ENCODE data around the gene COX7A1. TPM values are rescaled to one million over a fixed set of nuclear protein-coding genes. Genes with fewer than 3 reads are reported as not detected.
A peak's percentile ranks its signal among the peaks of the same experiment; 100 is the strongest.

COX7A1 gene
- total and polyA plus RNA-seq, 10 donors: 6.3 to 40.9 (median 23.4) TPM

GRCh38 chr19:36113894-36114720 is 38.1 kb downstream of the COX7A1 start:
- Histone ChIP-seq H3K4me3 (peak overlapping the region; percentile 48 to 96 (median 80)), H3K36me3 (peaks cover 0 to 63% (median 35%) of the 10 kb centered on the region in 6 donors), H3K4me1 (peaks cover 15 to 57% (median 35%) of the 10 kb centered on the region in 6 donors), H3K27ac (peak overlapping the region; percentile 64 to 96 (median 92)), H3K27me3 (replicated peaks in 1 of 7) (no peaks in the 10 kb centered on the region), H3K9me3 (no peaks in the 10 kb centered on the region)
- 12 to 16% (median 14%) methylated on average over 47 to 48 of the region's 48 CpGs for WGBS, 5 donors
- DNase-seq: peak; percentile 84
- no peak for TF ChIP-seq CTCF (IDR thresholded peaks at IDR 0.05 in 8 of 11, conservative IDR thresholded peaks at IDR 0.05 in 3 of 11)
- TF ChIP-seq POLR2AphosphoS5 (IDR thresholded peaks at IDR 0.05): no peak
- no peak for TF ChIP-seq POLR2A (IDR thresholded peaks at IDR 0.05)
- intact Hi-C loops (cut with DNase I; ENCODE audit: low total_unique reads): loop anchor here (10.0 kb wide), 1 partner anchor 59 kb away; the partner anchor contains the start of genes THAP8 and WDR62

GRCh38 chr19:36113425-36113824 is 38.8 kb downstream of the COX7A1 start:
- Histone ChIP-seq H3K27me3 (replicated peaks in 1 of 7) (no peaks in the 10 kb centered on the region), H3K27ac (peak overlapping the region in 1 of 8 donors; percentile 93), H3K4me1 (peaks cover 15 to 53% (median 35%) of the 10 kb centered on the region in 6 donors), H3K9me3 (no peaks in the 10 kb centered on the region), H3K36me3 (peaks cover 0 to 57% (median 28%) of the 10 kb centered on the region in 6 donors), H3K4me3 (peak overlapping the region in 6 of 8 donors; percentile 71 to 96 (median 80))
- intact Hi-C loops (cut with DNase I; ENCODE audit: low total_unique reads): loop anchor here (10.0 kb wide), 1 partner anchor 59 kb away; the partner anchor contains the start of genes THAP8 and WDR62
- TF ChIP-seq POLR2AphosphoS5 (IDR thresholded peaks at IDR 0.05) (no peak), POLR2A (IDR thresholded peaks at IDR 0.05) (no peak), CTCF (IDR thresholded peaks at IDR 0.05 in 8 of 11, conservative IDR thresholded peaks at IDR 0.05 in 3 of 11) (no peak)
- WGBS, 5 donors: 94 to 97% (median 95%) methylated on average over 34 of the region's 34 CpGs
- DNase-seq: peak; percentile 81

GRCh38 chr19:36112678-36113077 is 39.6 kb downstream of the COX7A1 start:
- intact Hi-C loops (cut with DNase I; ENCODE audit: low total_unique reads): loop anchor here (10.0 kb wide), 1 partner anchor 58 kb away; the partner anchor contains the start of genes THAP8 and WDR62
- peak; percentile 77 for DNase-seq

GRCh38 chr19:36111200-36111539 is 41.1 kb downstream of the COX7A1 start:
- Histone ChIP-seq H3K9me3 (no peaks in the 10 kb centered on the region), H3K27ac (no peak overlapping the region), H3K36me3 (peaks cover 0 to 56% (median 23%) of the 10 kb centered on the region in 6 donors), H3K4me3 (no peak overlapping the region), H3K4me1 (peaks cover 11 to 30% (median 19%) of the 10 kb centered on the region in 6 donors), H3K27me3 (replicated peaks in 1 of 7) (no peaks in the 10 kb centered on the region)
- 88 to 93% (median 90%) methylated on average over 7 to 13 of the region's 13 CpGs for WGBS, 5 donors
- TF ChIP-seq POLR2A (IDR thresholded peaks at IDR 0.05) (no peak), CTCF (IDR thresholded peaks at IDR 0.05 in 8 of 11, conservative IDR thresholded peaks at IDR 0.05 in 3 of 11) (no peak), POLR2AphosphoS5 (IDR thresholded peaks at IDR 0.05) (peak in 1 of 3 donors; percentile 32)
- intact Hi-C loops (cut with DNase I; ENCODE audit: low total_unique reads): loop anchor here (10.0 kb wide), 1 partner anchor 56 kb away; the partner anchor contains the start of genes THAP8 and WDR62
- no peak for DNase-seq

More at GRCh38 chr19:36112678-36113077, 39.6 kb downstream of the COX7A1 start:
- TF ChIP-seq POLR2AphosphoS5 (IDR thresholded peaks at IDR 0.05): no peak
- H3K9me3 ChIP-seq: no peaks in the 10 kb centered on the region
- no peaks in the 10 kb centered on the region for H3K27me3 ChIP-seq (replicated peaks in 1 of 7)
- 96 to 98% (median 96%) methylated on average over 10 of the region's 10 CpGs for whole genome bisulfite sequencing, 5 donors
- peaks cover 0 to 57% (median 26%) of the 10 kb centered on the region in 6 donors for H3K36me3 ChIP-seq
- H3K4me1 ChIP-seq: peaks cover 15 to 45% (median 33%) of the 10 kb centered on the region in 6 donors
- no peak overlapping the region for H3K27ac ChIP-seq
- H3K4me3 ChIP-seq: no peak overlapping the region

Measured in spleen (tissue), 11 donors.